Ishikawa (cell line): ENCODE results near the gene COA5.

Experiments used
- CEBPB ChIP-seq: IDR thresholded peaks from 2 replicates; pipeline ENCODE4 v1.6.1; 2012
- CREB1 ChIP-seq: IDR thresholded peaks from 2 replicates; pipeline ENCODE4 v1.6.1; 2012; ENCODE audit warnings: low read depth
- EGR1 ChIP-seq: IDR thresholded peaks from 2 replicates; pipeline ENCODE4 v1.6.1; 2012
- EP300 ChIP-seq: IDR thresholded peaks from 2 replicates; pipeline ENCODE4 v1.6.1; 2012; ENCODE audit warnings: borderline replicate concordance
- FOXM1 ChIP-seq: IDR thresholded peaks from 2 replicates; pipeline ENCODE4 v1.6.1; 2012; ENCODE audit warnings: low read depth, borderline replicate concordance
- MAX ChIP-seq: IDR thresholded peaks from 2 replicates; pipeline ENCODE4 v1.6.1; 2012
- NFIC ChIP-seq: IDR thresholded peaks from 2 replicates; pipeline ENCODE4 v1.6.1; 2012
- RAD21 ChIP-seq: IDR thresholded peaks from 2 replicates; pipeline ENCODE4 v1.6.1; 2012; ENCODE audit warnings: low read depth
- REST ChIP-seq: IDR thresholded peaks from 2 replicates; pipeline ENCODE4 v1.6.1; 2012; ENCODE audit warnings: low read depth, mild to moderate bottlenecking
- TAF1 ChIP-seq: IDR thresholded peaks from 2 replicates; pipeline ENCODE4 v1.6.1; 2012; ENCODE audit warnings: low read depth, mild to moderate bottlenecking
- TCF12 ChIP-seq: IDR thresholded peaks from 2 replicates; pipeline ENCODE4 v1.6.1; 2012; ENCODE audit warnings: low read depth
- TEAD4 ChIP-seq: IDR thresholded peaks from 2 replicates; pipeline ENCODE4 v1.6.1; 2012
- USF1 ChIP-seq: IDR thresholded peaks from 2 replicates; pipeline ENCODE4 v1.6.1; 2012
- YY1 ChIP-seq: IDR thresholded peaks from 2 replicates; pipeline ENCODE4 v1.6.1; 2012; ENCODE audit warnings: low read depth
- ZBTB7A ChIP-seq: IDR thresholded peaks from 2 replicates; pipeline ENCODE4 v1.6.1; 2012; ENCODE audit warnings: low read depth

The COA5 gene

GRCh38 chr2:98647636-98648035 lies 39.3 kb upstream of the COA5 start:
- TF ChIP-seq ZBTB7A (no peak), YY1 (no peak), CREB1 (no peak), EGR1 (no peak), TEAD4 (no peak), RAD21 (no peak), FOXM1 (no peak)

GRCh38 chr2:98643496-98644100 lies 35.3 kb upstream of the COA5 start:
- TF ChIP-seq TAF1: no peak
- no peak for TF ChIP-seq ZBTB7A
- no peak for TF ChIP-seq MAX
- TF ChIP-seq CEBPB: no peak
- no peak for TF ChIP-seq TEAD4
- no peak for TF ChIP-seq YY1
- no peak for TF ChIP-seq REST
- TF ChIP-seq CREB1: no peak
- TF ChIP-seq FOXM1: no peak
- no peak for TF ChIP-seq USF1
- no peak for TF ChIP-seq EP300
- no peak for TF ChIP-seq RAD21
- no peak for TF ChIP-seq EGR1
- no peak for TF ChIP-seq NFIC
- TF ChIP-seq TCF12: no peak

- no peak for TF ChIP-seq EP300
- no peak for TF ChIP-seq ZBTB7A
- TF ChIP-seq FOXM1: no peak
- no peak for TF ChIP-seq EGR1
- TF ChIP-seq CEBPB: no peak
- no peak for TF ChIP-seq MAX
- no peak for TF ChIP-seq NFIC
- no peak for TF ChIP-seq USF1
- TF ChIP-seq REST: no peak
- TF ChIP-seq TAF1: no peak
- no peak for TF ChIP-seq TCF12
- no peak for TF ChIP-seq CREB1
- no peak for TF ChIP-seq TEAD4
- TF ChIP-seq YY1: no peak
- TF ChIP-seq RAD21: no peak
These were observed 29.3 kb upstream of the COA5 start for GRCh38 chr2:98637401-98638147.

GRCh38 chr2:98634406-98635092 lies 26.2 kb upstream of the COA5 start:
- peak; percentile 48; the same call in 1 of the 2 replicates for TF ChIP-seq RAD21
- no peak for TF ChIP-seq USF1

GRCh38 chr2:98632351-98632750 lies 24.0 kb upstream of the COA5 start:
- no peak for TF ChIP-seq NFIC
- TF ChIP-seq TEAD4: no peak
- TF ChIP-seq TAF1: no peak
- no peak for TF ChIP-seq ZBTB7A
- TF ChIP-seq FOXM1: no peak
- no peak for TF ChIP-seq CEBPB
- no peak for TF ChIP-seq REST
- no peak for TF ChIP-seq YY1
- no peak for TF ChIP-seq EP300
